Stimulated activated CD4-positive, alpha-beta T cell treated with anti-CD3 and anti-CD28 coated beads, Interleukin-2, amount 100 ng/mL, for 4 hours (primary cell): ENCODE data around the gene CTIF.

Source experiments
- DNase-seq: peaks from one replicate; pipeline ENCODE4 v3.0.0-alpha.2; 2020; ENCODE audit warnings: low read depth

CTIF gene

GRCh38 chr18:48621815-48622555, 83.2 kb downstream of the CTIF start:
- no peak for DNase-seq

DNA sequence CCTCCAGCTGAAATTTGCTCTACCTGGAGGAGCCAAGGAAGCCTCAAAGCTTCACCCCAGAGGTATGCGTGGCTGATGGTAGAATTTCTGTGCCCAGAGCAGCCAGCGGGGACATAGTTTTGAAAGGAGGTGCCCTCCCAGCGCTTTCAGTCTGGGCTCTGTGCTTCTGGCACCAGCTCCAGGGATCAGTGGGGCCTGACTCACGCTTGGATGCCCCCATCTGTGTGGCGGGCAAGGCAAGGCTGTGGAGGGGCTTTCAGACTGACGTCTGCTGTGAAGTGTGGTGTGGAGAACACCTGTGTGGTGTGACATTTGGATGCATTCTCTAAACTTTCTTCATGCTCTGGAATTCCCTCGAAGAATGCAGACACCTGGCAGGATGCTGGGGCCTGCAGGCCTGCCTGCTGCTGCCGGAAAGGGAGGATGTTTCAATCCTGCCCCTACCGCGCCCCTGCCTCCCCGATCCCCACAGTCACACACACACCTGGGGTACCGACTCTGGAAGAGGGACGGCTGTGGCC, 84.1 kb downstream of the CTIF start:
- no peak for DNase-seq

DNA sequence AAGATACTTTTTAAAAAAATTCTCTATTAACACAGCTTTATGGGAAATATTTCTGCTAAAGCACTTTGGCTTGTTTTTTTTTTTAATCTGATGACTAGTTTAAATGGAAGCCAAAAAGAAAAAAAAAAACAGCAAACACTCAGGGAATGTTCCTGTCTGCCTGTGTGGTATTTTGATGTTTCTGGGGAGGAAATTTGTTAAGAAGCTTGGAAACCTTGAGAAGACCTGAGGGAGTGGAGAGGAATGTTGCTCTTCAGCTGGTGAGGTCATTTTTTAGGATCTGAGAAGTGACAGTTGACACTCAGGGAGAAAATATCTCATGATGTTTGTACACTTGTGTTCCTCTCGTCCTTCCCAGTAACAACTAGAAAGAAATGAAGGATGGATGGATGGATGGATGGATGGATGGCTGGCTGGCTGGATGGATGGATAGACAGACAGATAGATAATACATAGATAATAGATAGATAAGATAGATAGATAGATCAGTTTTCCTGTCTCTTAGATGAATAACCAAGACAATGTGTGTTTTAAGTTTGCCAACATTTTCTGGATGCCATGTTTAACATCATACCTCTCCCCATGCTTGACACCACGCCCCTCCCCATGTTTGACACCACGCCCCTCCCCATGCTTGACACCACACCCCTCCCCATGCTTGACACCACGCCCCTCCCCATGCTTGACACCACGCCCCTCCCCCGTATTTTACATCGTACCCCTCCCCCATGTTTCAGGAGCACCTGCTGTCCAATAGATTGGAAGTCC, 84.8 kb downstream of the CTIF start:
- DNase-seq: no peak

DNA sequence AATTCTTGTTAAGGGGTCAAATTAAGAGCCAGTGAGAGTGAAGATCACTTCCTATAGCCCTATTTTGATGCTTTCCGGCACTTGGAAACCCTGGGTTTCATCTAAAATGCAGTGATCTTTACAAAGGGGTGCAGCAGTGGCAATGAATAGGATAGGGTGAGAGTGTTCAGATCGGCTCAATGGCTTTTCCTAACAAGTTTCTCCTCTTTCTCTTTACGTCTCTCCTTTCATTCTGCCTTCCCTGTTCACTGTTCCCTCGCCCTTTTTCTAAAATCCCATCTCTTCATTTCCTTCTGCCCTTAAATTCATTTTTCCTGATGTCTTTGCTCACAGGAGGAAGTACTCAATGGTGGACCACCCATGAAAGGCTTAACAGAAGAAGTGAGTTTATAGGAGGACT, 86.0 kb downstream of the CTIF start:
- no peak for DNase-seq

GRCh38 chr18:48627216-48627615, 88.4 kb downstream of the CTIF start:
- no peak for DNase-seq

DNA sequence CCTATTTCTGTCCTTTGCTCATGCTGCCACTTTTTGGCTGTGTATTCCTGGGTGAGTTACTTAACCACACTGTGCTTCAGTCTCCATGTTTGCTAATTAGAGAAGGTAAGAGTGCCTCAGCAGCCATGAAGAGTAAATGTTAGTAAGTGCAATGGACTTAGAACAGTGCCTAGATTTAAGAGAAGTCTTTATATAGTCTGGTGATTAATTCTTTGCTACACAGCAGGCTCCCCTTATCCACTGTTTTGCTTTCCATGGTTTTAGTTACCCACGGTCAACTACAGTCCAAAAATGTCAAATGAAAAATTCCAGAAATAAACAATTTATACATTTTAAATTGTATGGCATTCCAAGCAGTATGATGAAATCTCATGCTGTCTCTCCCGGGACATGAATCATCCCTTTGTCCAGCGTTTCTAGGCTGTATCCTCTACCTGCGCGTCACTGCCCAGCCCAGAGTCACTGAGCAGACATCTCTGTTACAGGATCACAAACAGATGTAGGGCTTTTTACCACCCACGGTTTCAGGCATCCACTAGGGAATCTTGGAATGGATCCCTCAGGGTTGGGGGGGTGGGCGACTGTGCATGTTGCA, 91.0 kb downstream of the CTIF start:
- no peak for DNase-seq

DNA sequence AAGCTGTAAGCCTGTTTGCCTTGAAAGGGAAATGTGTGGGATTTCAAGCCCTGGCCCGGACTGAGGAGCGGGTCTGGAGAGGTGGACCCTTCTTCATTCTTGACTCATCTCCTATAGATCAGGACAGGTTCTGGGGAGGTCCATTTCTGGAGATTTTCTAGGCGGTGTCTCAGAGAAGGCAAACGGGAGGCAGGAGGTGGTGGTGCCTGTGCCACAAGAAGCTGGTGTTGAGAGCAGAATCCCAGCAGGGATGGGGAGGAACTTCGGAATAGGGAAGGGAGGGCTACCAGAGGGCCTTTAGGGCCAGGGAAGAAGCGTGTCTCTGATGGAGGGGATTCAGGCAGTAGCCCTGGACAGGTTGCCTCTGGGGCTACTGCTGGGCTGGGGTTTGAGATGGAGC, 93.0 kb downstream of the CTIF start:
- no peak for DNase-seq

GRCh38 chr18:48632676-48633257, 93.9 kb downstream of the CTIF start:
- DNase-seq: no peak

GRCh38 chr18:48634491-48634890, 95.7 kb downstream of the CTIF start:
- no peak for DNase-seq

- no peak for DNase-seq
These were observed 96.1 kb downstream of the CTIF start for GRCh38 chr18:48634975-48635374.

DNA sequence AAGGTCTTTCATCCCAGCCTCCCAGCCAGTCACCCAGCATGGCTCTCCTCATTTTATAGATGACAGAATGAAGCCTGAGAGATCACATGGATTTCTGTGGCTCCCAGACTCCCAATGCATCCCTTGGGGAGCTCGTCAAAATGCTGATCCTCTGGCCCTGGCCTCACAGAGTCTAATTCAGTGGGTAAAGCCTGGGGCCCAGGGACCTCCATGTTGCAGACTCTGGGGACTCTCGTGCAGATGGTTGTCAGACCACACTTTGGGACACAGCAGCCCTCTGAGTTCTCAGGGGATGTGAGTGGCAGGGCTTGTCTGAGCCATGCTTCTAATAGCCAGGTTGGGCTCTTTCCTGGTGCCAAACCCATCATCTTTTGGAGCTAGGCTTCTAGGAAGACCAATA, 97.0 kb downstream of the CTIF start:
- no peak for DNase-seq

- no peak for DNase-seq
These were observed 97.6 kb downstream of the CTIF start for GRCh38 chr18:48636436-48636835.

GRCh38 chr18:48637081-48637990, 98.5 kb downstream of the CTIF start:
- no peak for DNase-seq

- no peak for DNase-seq
These were observed 99.6 kb downstream of the CTIF start for GRCh38 chr18:48638451-48638850.

DNA sequence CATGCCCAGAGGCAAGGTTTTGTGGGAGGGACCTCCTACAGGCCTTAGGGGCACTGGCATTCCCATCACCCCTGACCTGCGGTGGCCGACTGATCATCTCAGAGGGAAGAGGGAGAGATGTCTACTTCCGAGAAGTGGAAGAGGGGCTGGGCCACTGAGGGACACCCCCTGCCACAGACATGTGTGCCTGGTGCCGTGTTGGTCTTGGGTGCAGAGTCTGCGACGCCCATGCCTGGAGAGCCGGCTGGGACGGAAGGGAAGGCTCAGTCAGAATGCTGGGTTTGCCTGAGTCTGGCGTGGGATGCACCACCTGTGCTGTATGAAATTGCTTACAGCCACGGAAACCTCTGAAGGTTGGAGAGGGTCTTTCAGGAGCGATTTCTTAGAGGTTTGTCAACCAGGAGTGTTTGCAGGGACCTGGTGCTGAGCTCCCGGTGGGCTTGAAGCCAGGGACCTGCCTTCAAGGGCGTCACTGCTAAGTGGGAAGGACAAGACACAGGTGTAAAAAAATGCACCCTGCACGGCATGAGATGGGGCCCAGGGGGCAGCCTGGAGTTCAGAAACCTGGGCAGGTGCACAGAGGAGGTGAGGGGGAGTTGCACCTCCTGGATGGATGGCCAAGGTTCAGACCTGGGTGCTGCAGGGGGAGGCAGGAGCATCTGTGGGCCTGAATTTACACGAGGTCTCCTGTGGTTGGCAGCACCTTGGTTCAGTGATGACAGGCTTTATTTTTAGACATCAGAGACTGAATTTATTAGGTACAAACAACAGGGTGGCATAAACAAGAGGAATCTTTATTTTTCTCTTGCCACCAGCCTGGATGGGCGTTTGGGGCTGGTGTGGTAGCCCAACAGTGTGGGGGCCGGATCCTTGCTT, 100.3 kb downstream of the CTIF start:
- no peak for DNase-seq

- DNase-seq: no peak
These were observed 101.1 kb downstream of the CTIF start for GRCh38 chr18:48639772-48640432.

- no peak for DNase-seq
These were observed 101.9 kb downstream of the CTIF start for GRCh38 chr18:48640566-48641270.

- DNase-seq: no peak
These were observed 103.2 kb downstream of the CTIF start for GRCh38 chr18:48641981-48642380.

- no peak for DNase-seq
These were observed 103.7 kb downstream of the CTIF start for GRCh38 chr18:48642503-48642902.
